CD4-positive, alpha-beta memory T cell (primary cell): ENCODE data around the gene GRAP2. TPM values are rescaled to one million over a fixed set of nuclear protein-coding genes. Genes with fewer than 3 reads are reported as not detected.
A peak's percentile ranks its signal among the peaks of the same experiment; 100 is the strongest.

ENCODE experiments used
- CTCF ChIA-PET: fragments of 350-600 bp; sonication (Branson Sonifier 250); formaldehyde crosslinking; loops from one replicate; lab custom pipeline; 2021; ENCODE audit warnings: inconsistent platforms; ENCODE audit not compliant: partially characterized antibody; lab: Charles Lee
- POLR2A ChIA-PET: fragments of 350-600 bp; sonication (Branson Sonifier 250); formaldehyde crosslinking; loops from one replicate; lab custom pipeline; 2021; ENCODE audit not compliant: partially characterized antibody; lab: Charles Lee
- DNase-seq, 5 donors: peaks; one replicate each; pipeline versions ENCODE4 v3.0.0 to v3.0.0-alpha.2; 2020 to 2022; ENCODE audit warnings: mixed read lengths in 1 of 5
- H3K27ac ChIP-seq: one replicate; pipeline ENCODE4 v1.7.0; 2013; ENCODE audit warnings: low read depth, low read length
- H3K27me3 ChIP-seq: 2 replicates; pipeline ENCODE4 v1.7.0; 2013; ENCODE audit warnings: mild to moderate bottlenecking, low read length, moderate library complexity; ENCODE audit not compliant: insufficient read depth
- H3K36me3 ChIP-seq: 2 replicates; pipeline ENCODE4 v1.7.0; 2013; ENCODE audit warnings: mild to moderate bottlenecking, low read length, moderate library complexity; ENCODE audit not compliant: insufficient read depth
- H3K4me1 ChIP-seq: 2 replicates; pipeline ENCODE4 v1.7.0; 2013; ENCODE audit warnings: mild to moderate bottlenecking, low read length, moderate library complexity; ENCODE audit not compliant: insufficient read depth
- H3K4me3 ChIP-seq, 2 donors: one replicate each; pipeline ENCODE4 v1.7.0; 2013; ENCODE audit warnings: low read length in 2 of 2, mild to moderate bottlenecking in 1 of 2
- H3K9me3 ChIP-seq, 2 donors: one replicate each; pipeline ENCODE4 v1.7.0; 2013; ENCODE audit warnings: low read length in 2 of 2, control low read depth in 1 of 2; ENCODE audit not compliant: control insufficient read depth in 1 of 2
- H3K27ac Mint-ChIP-seq, 7 donors: one replicate each; pipeline ENCODE4 v1.8.0; 2020 to 2021; ENCODE audit warnings: mixed read lengths in 7 of 7, mild to moderate bottlenecking in 6 of 7, inconsistent platforms in 3 of 7, moderate library complexity in 3 of 7
- H3K27me3 Mint-ChIP-seq, 2 donors: one replicate each; pipeline ENCODE4 v1.8.0; 2020 to 2021; ENCODE audit warnings: mixed read lengths in 2 of 2
- H3K36me3 Mint-ChIP-seq, 2 donors: one replicate each; pipeline ENCODE4 v1.8.0; 2020 to 2021; ENCODE audit warnings: mixed read lengths in 2 of 2, inconsistent platforms in 1 of 2, mild to moderate bottlenecking in 1 of 2
- H3K4me1 Mint-ChIP-seq, 4 donors: one replicate each; pipeline ENCODE4 v1.8.0; 2020 to 2021; ENCODE audit warnings: mixed read lengths in 4 of 4, mild to moderate bottlenecking in 1 of 4
- H3K4me3 Mint-ChIP-seq, 8 donors: one replicate each; pipeline ENCODE4 v1.8.0; 2020 to 2021; ENCODE audit warnings: mixed read lengths in 8 of 8, mild to moderate bottlenecking in 7 of 8, moderate library complexity in 6 of 8, inconsistent platforms in 3 of 8
- H3K9me3 Mint-ChIP-seq, 8 donors: one replicate each; pipeline ENCODE4 v1.8.0; 2020 to 2021; ENCODE audit warnings: mixed read lengths in 8 of 8, mild to moderate bottlenecking in 5 of 8, inconsistent platforms in 3 of 8, moderate library complexity in 1 of 8
- intact Hi-C: fragments of 100-400 bp; cut with micrococcal nuclease; formaldehyde crosslinking; loops from one replicate; pipeline ENCODE4 v1.15.1; 2023
- polyA plus RNA-seq, 2 donors: library from polyadenylated mRNA; unstranded; fragments of 300-500 nt; fragmentation: Illumina TruSeq; gene quantifications; one replicate each; pipeline ENCODE4 v1.2.3, GENCODE V29; 2021
- total RNA-seq, 2 experiments: library from RNA; stranded (reverse); gene quantifications; one replicate each; pipeline ENCODE4 v1.2.3, GENCODE V29; 2021

GRAP2 gene
- total and polyA plus RNA-seq, 4 experiments from 2014 or later, result 53.1 to 140 (median 110) TPM

GRCh38 chr22:39906207-39906606, 5.3 kb downstream of the GRAP2 start:
- Mint-ChIP-seq H3K4me3 (peak overlapping the region; percentile 91 to 100 (median 97)), H3K27me3 (no peaks in the 10 kb centered on the region), H3K36me3 (peaks cover 41 to 61% of the 10 kb centered on the region in 2 donors), H3K27ac (peak overlapping the region in 6 of 7 donors; percentile 91 to 98 (median 96)), H3K9me3 (no peaks in the 10 kb centered on the region), H3K4me1 (peaks cover 32 to 64% (median 41%) of the 10 kb centered on the region in 4 donors)
- peaks cover 57% of the 10 kb centered on the region for H3K4me1 ChIP-seq
- ChIA-PET POLR2A (interaction anchor here (1.0 to 17.3 kb wide), 14 partner anchors 9 to 1035 kb away, joined by 3 to 424 read pairs (median 6); partner anchors contain the start of gene CBX6), CTCF (interaction anchor here (2.6 to 3.6 kb wide), 3 partner anchors 11 to 27 kb away, joined by 9 to 15 read pairs (median 13); no protein-coding TSS in a partner anchor)
- intact Hi-C loops, result loop anchor here (2.0 kb wide), 1 partner anchor 15 kb away; no protein-coding TSS in a partner anchor
- no peak for DNase-seq
- peak overlapping the region; percentile 75 for H3K27ac ChIP-seq
- H3K36me3 ChIP-seq, result no peaks in the 10 kb centered on the region
- H3K4me3 ChIP-seq, result peak overlapping the region; percentile 49 to 57
- H3K9me3 ChIP-seq, result no peaks in the 10 kb centered on the region
- no peaks in the 10 kb centered on the region for H3K27me3 ChIP-seq

DNA sequence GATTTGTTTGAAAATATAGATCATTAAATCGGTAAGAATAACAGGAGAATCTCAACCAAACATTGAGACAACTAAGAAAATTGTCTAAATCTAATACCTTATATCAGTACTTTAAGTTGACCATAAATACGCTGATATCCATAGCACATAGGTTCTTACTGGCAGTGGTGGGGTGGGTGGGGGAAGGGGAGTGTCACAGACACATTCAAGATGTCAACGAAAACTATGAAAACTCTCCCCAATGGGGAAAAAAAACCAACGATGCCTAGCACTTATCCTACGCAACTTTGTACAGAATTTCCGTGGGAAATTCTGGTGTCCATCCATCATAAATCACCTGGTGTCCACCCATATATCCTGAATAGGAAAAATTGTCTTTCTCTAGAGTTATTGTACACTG, 6.2 kb downstream of the GRAP2 start:
- H3K9me3 ChIP-seq, result no peaks in the 10 kb centered on the region
- Mint-ChIP-seq H3K27ac (peak overlapping the region in 6 of 7 donors; percentile 91 to 98 (median 96)), H3K9me3 (no peaks in the 10 kb centered on the region), H3K4me3 (peak overlapping the region; percentile 91 to 100 (median 97)), H3K27me3 (no peaks in the 10 kb centered on the region), H3K4me1 (peaks cover 39 to 72% (median 49%) of the 10 kb centered on the region in 4 donors), H3K36me3 (peaks cover 36 to 53% of the 10 kb centered on the region in 2 donors)
- H3K27ac ChIP-seq, result peak overlapping the region; percentile 75
- POLR2A ChIA-PET, result interaction anchor here (1.0 to 17.3 kb wide), 10 partner anchors 9 to 246 kb away, joined by 3 to 424 read pairs (median 8); no protein-coding TSS in a partner anchor
- CTCF ChIA-PET, result interaction anchor here (2.6 to 3.6 kb wide), 3 partner anchors 10 to 26 kb away, joined by 9 to 15 read pairs (median 13); no protein-coding TSS in a partner anchor
- DNase-seq, result peak in 1 of 5 donors; percentile 63
- peaks cover 66% of the 10 kb centered on the region for H3K4me1 ChIP-seq
- H3K36me3 ChIP-seq, result no peaks in the 10 kb centered on the region
- no peaks in the 10 kb centered on the region for H3K27me3 ChIP-seq
- intact Hi-C loops, result loop anchor here (2.0 kb wide), 1 partner anchor 14 kb away; no protein-coding TSS in a partner anchor
- peak overlapping the region; percentile 33 to 57 for H3K4me3 ChIP-seq

GRCh38 chr22:39907605-39908097, 6.8 kb downstream of the GRAP2 start:
- H3K27ac ChIP-seq, result peak overlapping the region; percentile 75
- H3K9me3 Mint-ChIP-seq, result no peaks in the 10 kb centered on the region
- H3K27me3 ChIP-seq, result no peaks in the 10 kb centered on the region
- peak overlapping the region in 6 of 7 donors; percentile 91 to 98 (median 96) for H3K27ac Mint-ChIP-seq
- no peaks in the 10 kb centered on the region for H3K36me3 ChIP-seq
- H3K9me3 ChIP-seq, result no peaks in the 10 kb centered on the region
- peak overlapping the region; percentile 91 to 100 (median 97) for H3K4me3 Mint-ChIP-seq
- intact Hi-C loops, result loop anchor here (2.0 kb wide), 1 partner anchor 13 kb away; no protein-coding TSS in a partner anchor
- peaks cover 45 to 78% (median 54%) of the 10 kb centered on the region in 4 donors for H3K4me1 Mint-ChIP-seq
- peaks cover 72% of the 10 kb centered on the region for H3K4me1 ChIP-seq
- peaks cover 33 to 54% of the 10 kb centered on the region in 2 donors for H3K36me3 Mint-ChIP-seq
- H3K27me3 Mint-ChIP-seq, result no peaks in the 10 kb centered on the region
- peak; percentile 51 to 66 (median 56) for DNase-seq
- ChIA-PET POLR2A (interaction anchor here (0.6 to 17.3 kb wide), 12 partner anchors 7 to 244 kb away, joined by 3 to 424 read pairs (median 7); partner anchors contain the start of gene GRAP2), CTCF (interaction anchor here (2.5 to 3.6 kb wide), 3 partner anchors 9 to 18 kb away, joined by 9 to 14 read pairs (median 13); no protein-coding TSS in a partner anchor)
- peak overlapping the region; percentile 42 to 57 for H3K4me3 ChIP-seq

- H3K4me3 Mint-ChIP-seq, result peak overlapping the region; percentile 91 to 100 (median 97)
- POLR2A ChIA-PET, result interaction anchor here (0.6 to 17.3 kb wide), 14 partner anchors 7 to 247 kb away, joined by 3 to 424 read pairs (median 6); partner anchors contain the start of gene GRAP2
Observed at GRCh38 chr22:39908136-39908535, 7.3 kb downstream of the GRAP2 start.

GRCh38 chr22:39908737-39909136, 7.9 kb downstream of the GRAP2 start:
- Mint-ChIP-seq H3K36me3 (peaks cover 28 to 56% of the 10 kb centered on the region in 2 donors), H3K27ac (peak overlapping the region in 6 of 7 donors; percentile 91 to 98 (median 96)), H3K9me3 (no peaks in the 10 kb centered on the region), H3K4me1 (peaks cover 53 to 89% (median 64%) of the 10 kb centered on the region in 4 donors), H3K4me3 (peak overlapping the region; percentile 91 to 100 (median 97)), H3K27me3 (no peaks in the 10 kb centered on the region)
- Histone ChIP-seq H3K9me3 (no peaks in the 10 kb centered on the region), H3K27me3 (no peaks in the 10 kb centered on the region), H3K4me3 (peak overlapping the region in 1 of 2 donors; percentile 57), H3K4me1 (peaks cover 83% of the 10 kb centered on the region), H3K27ac (peak overlapping the region; percentile 75), H3K36me3 (no peaks in the 10 kb centered on the region)
- ChIA-PET POLR2A (interaction anchor here (1.0 to 17.3 kb wide), 10 partner anchors 7 to 247 kb away, joined by 3 to 424 read pairs (median 26); partner anchors contain the start of genes GRAP2 and TMA7B), CTCF (interaction anchor here (0.8 to 2.5 kb wide), 7 partner anchors 8 to 439 kb away, joined by 3 to 14 read pairs (median 5); no protein-coding TSS in a partner anchor)
- intact Hi-C loops, result no loop called here
- DNase-seq, result peak in 1 of 5 donors; percentile 76

More at GRCh38 chr22:39908136-39908535, 7.3 kb downstream of the GRAP2 start:
- peak overlapping the region; percentile 42 to 57 for H3K4me3 ChIP-seq
- peaks cover 77% of the 10 kb centered on the region for H3K4me1 ChIP-seq
- no peaks in the 10 kb centered on the region for H3K9me3 ChIP-seq
- no peak for DNase-seq
- intact Hi-C loops, result no loop called here
- peak overlapping the region; percentile 75 for H3K27ac ChIP-seq
- peaks cover 29 to 51% of the 10 kb centered on the region in 2 donors for H3K36me3 Mint-ChIP-seq
- no peaks in the 10 kb centered on the region for H3K9me3 Mint-ChIP-seq
- H3K27me3 ChIP-seq, result no peaks in the 10 kb centered on the region
- peak overlapping the region in 6 of 7 donors; percentile 91 to 98 (median 96) for H3K27ac Mint-ChIP-seq
- CTCF ChIA-PET, result interaction anchor here (0.8 to 2.5 kb wide), 4 partner anchors 9 to 25 kb away, joined by 3 to 14 read pairs (median 8); no protein-coding TSS in a partner anchor
- H3K36me3 ChIP-seq, result no peaks in the 10 kb centered on the region
- no peaks in the 10 kb centered on the region for H3K27me3 Mint-ChIP-seq
- peaks cover 47 to 83% (median 58%) of the 10 kb centered on the region in 4 donors for H3K4me1 Mint-ChIP-seq

GRCh38 chr22:39910876-39911613, 10.2 kb downstream of the GRAP2 start:
- H3K9me3 Mint-ChIP-seq, result no peaks in the 10 kb centered on the region
- H3K9me3 ChIP-seq, result no peaks in the 10 kb centered on the region
- H3K4me3 ChIP-seq, result peak overlapping the region; percentile 37 to 55
- peak overlapping the region; percentile 82 to 100 (median 96) for H3K4me3 Mint-ChIP-seq
- H3K4me1 ChIP-seq, result peaks cover 96% of the 10 kb centered on the region
- intact Hi-C loops, result loop anchor here (1.0 kb wide), 2 partner anchors 10 kb away; partner anchors contain the start of gene GRAP2
- H3K4me1 Mint-ChIP-seq, result peaks cover 65 to 98% (median 80%) of the 10 kb centered on the region in 4 donors
- peak in 2 of 5 donors; percentile 39 to 48 for DNase-seq
- H3K27me3 ChIP-seq, result no peaks in the 10 kb centered on the region
- ChIA-PET CTCF (interaction anchor here (0.8 to 2.3 kb wide), 6 partner anchors 10 to 22 kb away, joined by 3 to 9 read pairs (median 5); partner anchors contain the start of gene GRAP2), POLR2A (interaction anchor here (0.6 to 17.3 kb wide), 10 partner anchors 11 to 427 kb away, joined by 3 to 424 read pairs (median 5); partner anchors contain the start of gene GRAP2)
- H3K27ac Mint-ChIP-seq, result peak overlapping the region in 6 of 7 donors; percentile 91 to 98 (median 96)
- H3K27me3 Mint-ChIP-seq, result no peaks in the 10 kb centered on the region
- no peaks in the 10 kb centered on the region for H3K36me3 ChIP-seq
- peak overlapping the region; percentile 75 for H3K27ac ChIP-seq
- H3K36me3 Mint-ChIP-seq, result peaks cover 13 to 54% of the 10 kb centered on the region in 2 donors
